ENCODE results near the gene PRR5. TPM values are rescaled to one million over a fixed set of nuclear protein-coding genes. Genes with fewer than 3 reads are reported as not detected.

Gene PRR5
- total RNA-seq, 2 experiments from 2014 or later, result 0.19 to 1.8 TPM

DNA sequence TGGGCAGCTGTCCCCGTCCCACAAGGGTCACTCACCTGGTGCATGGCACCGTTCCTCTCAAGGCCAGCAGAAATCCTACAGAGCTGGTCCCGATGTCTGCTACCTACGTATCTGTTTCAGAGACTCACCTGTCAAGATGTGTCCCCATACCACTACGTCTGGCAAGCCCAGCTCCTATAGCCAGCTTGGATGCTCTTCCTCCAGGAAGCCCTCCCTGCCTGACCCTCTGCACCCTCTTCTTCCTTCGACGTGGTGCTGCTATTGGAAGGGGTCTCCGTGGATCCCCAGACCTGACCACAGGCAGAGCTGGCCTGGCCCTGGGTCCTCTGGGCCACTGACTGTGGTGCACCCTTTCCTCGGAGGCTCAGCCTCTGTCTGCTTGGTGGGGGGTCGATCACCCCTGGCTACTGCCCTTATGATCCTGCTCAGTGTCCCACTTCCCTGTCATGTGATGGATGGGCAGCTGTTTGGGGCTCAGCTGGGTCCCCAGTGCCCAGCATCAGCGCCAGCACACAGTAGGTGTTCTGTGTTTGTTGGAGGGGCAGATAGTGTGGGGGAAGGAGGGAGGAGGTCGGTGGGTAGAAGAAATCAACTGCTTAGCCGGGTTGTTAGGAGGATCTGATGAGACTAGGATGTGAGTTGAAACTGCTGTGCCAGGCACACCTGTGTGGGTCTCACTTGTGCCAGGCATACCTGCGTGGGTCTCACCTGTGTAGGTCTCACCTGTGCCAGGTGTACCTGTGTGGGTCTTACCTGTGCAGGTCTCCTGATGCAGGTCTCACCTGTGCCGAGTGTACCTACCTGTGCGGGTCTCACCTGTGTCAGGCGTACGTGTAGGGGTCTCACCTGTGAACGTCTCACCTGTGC, 28.7 kb downstream of the PRR5 start:
- no peak for DNase-seq (ENCODE audit: low spot score)
- Histone ChIP-seq H3K4me2 (ENCODE audit: low read length) (no peak overlapping the region), H4K20me1 (ENCODE audit: insufficient read depth, low read length) (no peaks in the 10 kb centered on the region), H2AFZ (ENCODE audit: low read length) (no peak overlapping the region), H3K36me3 (ENCODE audit: insufficient read depth, low read length) (no peaks in the 10 kb centered on the region), H3K9me3 (ENCODE audit: low read length) (no peaks in the 10 kb centered on the region), H3K9me2 (ENCODE audit: insufficient read depth, low read length) (no peaks in the 10 kb centered on the region), H3K79me2 (ENCODE audit: insufficient read depth, low read depth, low read length) (no peaks in the 10 kb centered on the region), H3K4me3 (ENCODE audit: low read depth, low read length, poor library complexity, severe bottlenecking) (no peak overlapping the region), H3K27ac (ENCODE audit: low read depth, low read length, poor library complexity, severe bottlenecking) (no peak overlapping the region), H3K4me1 (ENCODE audit: insufficient read depth, low read length, poor library complexity, severe bottlenecking) (no peaks in the 10 kb centered on the region)
- intact Hi-C loops (cut with micrococcal nuclease; ENCODE audit: unreplicated experiment), result no loop called here
- CTCF ChIA-PET (ENCODE audit: unreplicated experiment), result no interaction called here
- no peak for TF ChIP-seq EZH2phosphoT487 (IDR thresholded peaks at IDR 0.05; ENCODE audit: borderline replicate concordance, low read depth, low read length)
- TF ChIP-seq, protein P1, sequence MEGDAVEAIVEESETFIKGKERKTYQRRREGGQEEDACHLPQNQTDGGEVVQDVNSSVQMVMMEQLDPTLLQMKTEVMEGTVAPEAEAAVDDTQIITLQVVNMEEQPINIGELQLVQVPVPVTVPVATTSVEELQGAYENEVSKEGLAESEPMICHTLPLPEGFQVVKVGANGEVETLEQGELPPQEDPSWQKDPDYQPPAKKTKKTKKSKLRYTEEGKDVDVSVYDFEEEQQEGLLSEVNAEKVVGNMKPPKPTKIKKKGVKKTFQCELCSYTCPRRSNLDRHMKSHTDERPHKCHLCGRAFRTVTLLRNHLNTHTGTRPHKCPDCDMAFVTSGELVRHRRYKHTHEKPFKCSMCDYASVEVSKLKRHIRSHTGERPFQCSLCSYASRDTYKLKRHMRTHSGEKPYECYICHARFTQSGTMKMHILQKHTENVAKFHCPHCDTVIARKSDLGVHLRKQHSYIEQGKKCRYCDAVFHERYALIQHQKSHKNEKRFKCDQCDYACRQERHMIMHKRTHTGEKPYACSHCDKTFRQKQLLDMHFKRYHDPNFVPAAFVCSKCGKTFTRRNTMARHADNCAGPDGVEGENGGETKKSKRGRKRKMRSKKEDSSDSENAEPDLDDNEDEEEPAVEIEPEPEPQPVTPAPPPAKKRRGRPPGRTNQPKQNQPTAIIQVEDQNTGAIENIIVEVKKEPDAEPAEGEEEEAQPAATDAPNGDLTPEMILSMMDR (conservative IDR thresholded peaks at IDR 0.05; ENCODE audit: low read length), result no peak
- POLR2A ChIA-PET, result no interaction called here
- BruUV-seq (replicated peaks), result no TSS peak

DNA sequence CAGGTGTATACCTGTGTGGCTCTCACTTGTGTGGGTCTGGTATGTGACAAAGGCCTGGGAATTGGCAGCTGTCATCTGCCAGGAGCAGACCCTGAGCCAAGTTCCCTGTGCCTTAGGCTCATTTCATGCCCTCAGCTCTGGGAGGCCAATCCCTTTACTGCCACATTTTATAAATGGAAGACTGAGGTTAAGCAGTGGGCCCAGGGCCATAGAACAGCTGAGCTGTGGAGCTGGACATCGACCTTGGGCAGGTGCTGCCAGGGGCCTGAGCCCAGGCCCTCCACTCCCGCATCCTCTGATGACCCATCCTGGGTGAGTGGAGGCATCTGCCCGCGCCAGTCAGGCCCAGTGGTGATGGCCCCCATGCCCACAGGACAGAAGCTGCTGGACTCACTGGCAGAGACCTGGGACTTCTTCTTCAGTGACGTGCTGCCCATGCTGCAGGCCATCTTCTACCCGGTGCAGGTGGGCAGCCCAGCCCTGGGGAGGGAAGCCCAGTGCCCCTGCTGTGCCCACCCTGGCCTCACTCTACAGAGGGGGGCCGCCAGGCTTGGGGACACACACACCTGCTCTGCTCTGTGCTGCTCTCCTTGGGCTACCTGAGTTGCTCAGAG, 29.5 kb downstream of the PRR5 start:
- Histone ChIP-seq H3K27ac (ENCODE audit: low read depth, low read length, poor library complexity, severe bottlenecking) (no peak overlapping the region), H3K4me3 (ENCODE audit: low read depth, low read length, poor library complexity, severe bottlenecking) (no peak overlapping the region), H3K36me3 (ENCODE audit: insufficient read depth, low read length) (no peaks in the 10 kb centered on the region), H3K4me2 (ENCODE audit: low read length) (no peak overlapping the region), H3K79me2 (ENCODE audit: insufficient read depth, low read depth, low read length) (no peaks in the 10 kb centered on the region), H3K4me1 (ENCODE audit: insufficient read depth, low read length, poor library complexity, severe bottlenecking) (no peaks in the 10 kb centered on the region), H4K20me1 (ENCODE audit: insufficient read depth, low read length) (no peaks in the 10 kb centered on the region), H2AFZ (ENCODE audit: low read length) (no peak overlapping the region), H3K9me3 (ENCODE audit: low read length) (no peaks in the 10 kb centered on the region), H3K9me2 (ENCODE audit: insufficient read depth, low read length) (no peaks in the 10 kb centered on the region)
- intact Hi-C loops (cut with micrococcal nuclease; ENCODE audit: unreplicated experiment), result no loop called here
- DNase-seq (ENCODE audit: low spot score), result no peak
- no peak for TF ChIP-seq EZH2phosphoT487 (IDR thresholded peaks at IDR 0.05; ENCODE audit: borderline replicate concordance, low read depth, low read length)
- TF ChIP-seq, protein P1 (conservative IDR thresholded peaks at IDR 0.05; ENCODE audit: low read length), result no peak
- no TSS peak for BruUV-seq (replicated peaks)
- ChIA-PET CTCF (ENCODE audit: unreplicated experiment) (no interaction called here), POLR2A (no interaction called here)

DNA sequence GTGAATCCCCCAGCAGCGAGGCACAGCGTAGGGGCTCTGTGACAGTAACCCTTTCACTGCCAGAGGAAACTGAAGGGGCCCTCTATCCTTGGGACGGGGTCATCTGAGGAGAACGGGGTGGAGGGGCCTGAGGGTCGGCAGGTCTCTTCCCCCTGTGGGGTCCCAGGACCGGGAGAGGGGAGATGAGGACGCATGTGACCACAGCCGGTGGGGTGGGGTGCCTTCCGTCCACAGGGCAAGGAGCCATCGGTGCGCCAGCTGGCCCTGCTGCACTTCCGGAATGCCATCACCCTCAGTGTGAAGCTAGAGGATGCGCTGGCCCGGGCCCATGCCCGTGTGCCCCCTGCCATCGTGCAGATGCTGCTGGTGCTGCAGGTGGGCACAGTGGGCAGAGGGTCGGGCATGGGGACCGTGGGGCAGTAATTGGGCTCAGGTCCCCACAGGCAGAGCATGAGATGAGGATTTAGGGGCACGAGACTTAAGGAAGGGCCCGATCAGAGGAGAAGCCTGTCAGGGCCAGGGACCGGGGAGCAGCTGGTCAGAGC, 30.1 kb downstream of the PRR5 start:
- intact Hi-C loops (cut with micrococcal nuclease; ENCODE audit: unreplicated experiment), result no loop called here

More for the DNA sequence above, 30.1 kb downstream of the PRR5 start:
- H3K36me3 ChIP-seq (ENCODE audit: insufficient read depth, low read length), result no peaks in the 10 kb centered on the region
- no peak overlapping the region for H3K4me3 ChIP-seq (ENCODE audit: low read depth, low read length, poor library complexity, severe bottlenecking)
- TF ChIP-seq, protein P1 (conservative IDR thresholded peaks at IDR 0.05; ENCODE audit: low read length), result no peak
- TF ChIP-seq EZH2phosphoT487 (IDR thresholded peaks at IDR 0.05; ENCODE audit: borderline replicate concordance, low read depth, low read length), result no peak
- BruUV-seq (replicated peaks), result no TSS peak
- no peaks in the 10 kb centered on the region for H3K9me2 ChIP-seq (ENCODE audit: insufficient read depth, low read length)
- DNase-seq (ENCODE audit: low spot score), result no peak
- ChIA-PET CTCF (ENCODE audit: unreplicated experiment) (no interaction called here), POLR2A (no interaction called here)
- H3K9me3 ChIP-seq (ENCODE audit: low read length), result no peaks in the 10 kb centered on the region
- H3K4me1 ChIP-seq (ENCODE audit: insufficient read depth, low read length, poor library complexity, severe bottlenecking), result no peaks in the 10 kb centered on the region
- H3K79me2 ChIP-seq (ENCODE audit: insufficient read depth, low read depth, low read length), result no peaks in the 10 kb centered on the region
- H3K4me2 ChIP-seq (ENCODE audit: low read length), result no peak overlapping the region
- H2AFZ ChIP-seq (ENCODE audit: low read length), result no peak overlapping the region
- H4K20me1 ChIP-seq (ENCODE audit: insufficient read depth, low read length), result no peaks in the 10 kb centered on the region
- H3K27ac ChIP-seq (ENCODE audit: low read depth, low read length, poor library complexity, severe bottlenecking), result no peak overlapping the region
